ENCODE measurements around the gene VWA1.
"Not testable (repeated sequence)": the region's sequence is repeated elsewhere in the genome, so short reads cannot be mapped to it uniquely, and the experiment has no call there.

VWA1 gene

DNA sequence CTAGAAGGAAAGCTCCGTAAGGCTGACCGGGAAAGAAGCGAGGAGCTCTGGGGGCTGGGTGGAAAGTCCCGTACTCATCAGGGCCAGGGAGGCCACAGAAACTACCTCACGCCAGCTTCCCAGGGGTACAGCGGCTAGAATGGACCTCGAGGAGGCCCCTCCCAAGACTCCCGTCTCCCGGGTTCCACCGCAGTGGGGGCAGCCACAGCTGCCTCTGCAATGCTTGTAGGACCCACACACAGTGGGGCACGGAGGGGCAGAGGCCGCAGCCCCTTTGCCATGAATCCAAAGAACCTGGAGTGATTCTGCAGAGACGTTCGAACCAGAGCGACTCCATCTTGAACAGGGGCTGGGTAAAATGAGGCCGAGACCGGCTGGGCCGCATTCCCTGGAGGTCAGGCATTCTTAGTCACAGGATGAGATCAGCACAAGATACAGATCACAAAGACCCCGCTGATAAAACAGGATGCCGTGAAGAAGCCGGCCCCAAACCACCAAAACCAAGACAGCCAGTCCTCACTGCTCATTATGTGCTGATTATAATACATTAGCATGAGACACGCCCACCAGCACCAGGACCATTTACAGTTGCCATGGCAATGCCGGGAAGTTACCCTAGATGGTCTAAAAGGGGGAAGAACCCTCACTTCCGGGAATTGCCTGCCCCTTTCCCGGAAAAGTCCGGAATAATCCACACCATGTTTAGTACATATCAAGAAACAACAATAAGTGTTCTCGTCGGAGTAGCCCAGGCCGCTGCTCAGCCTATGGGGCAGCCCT lies 12.8 kb upstream of the VWA1 start:
- peak; percentile 93 for DNase-seq (ENCODE audit: low read depth, low spot score)

DNA sequence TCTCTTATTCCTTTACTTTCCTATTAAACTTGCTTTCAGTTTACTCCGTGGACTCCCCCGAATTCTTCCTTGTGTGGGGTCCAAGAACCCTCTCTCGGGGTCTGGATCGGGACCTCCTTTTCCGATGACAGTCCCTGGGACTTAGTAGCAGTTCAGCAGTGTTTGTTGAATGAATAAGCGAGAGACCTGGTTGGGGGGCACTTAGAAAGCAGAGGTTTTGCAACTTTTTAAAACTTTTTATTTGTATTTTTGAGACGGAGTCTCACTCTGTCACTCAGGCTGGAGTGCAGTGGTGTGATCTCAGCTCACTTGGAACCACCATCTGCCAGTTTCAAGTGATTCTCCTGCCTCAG lies 12.3 kb upstream of the VWA1 start:
- no peak for DNase-seq (ENCODE audit: low read depth, low spot score)

DNA sequence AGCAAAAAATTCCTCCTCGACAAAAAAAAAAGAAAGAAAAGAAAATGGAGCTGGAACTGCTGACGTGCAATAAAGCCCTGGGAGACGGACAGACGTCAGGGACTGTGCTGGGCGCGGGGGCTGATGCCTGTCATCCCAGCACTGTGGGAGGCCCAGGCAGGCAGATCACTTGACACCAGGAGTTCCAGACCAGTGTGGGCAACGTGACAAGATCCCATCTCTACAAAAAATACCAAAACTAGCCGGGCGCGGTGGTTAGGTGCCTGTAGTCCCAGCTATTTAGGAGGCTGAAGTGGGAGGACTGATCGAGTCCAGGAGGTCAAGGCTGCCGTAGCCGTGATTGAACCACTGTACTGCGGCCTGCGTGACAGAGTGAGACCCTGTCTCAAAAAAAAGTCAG lies 10.8 kb upstream of the VWA1 start:
- DNase-seq (ENCODE audit: low read depth, low spot score): no peak

DNA sequence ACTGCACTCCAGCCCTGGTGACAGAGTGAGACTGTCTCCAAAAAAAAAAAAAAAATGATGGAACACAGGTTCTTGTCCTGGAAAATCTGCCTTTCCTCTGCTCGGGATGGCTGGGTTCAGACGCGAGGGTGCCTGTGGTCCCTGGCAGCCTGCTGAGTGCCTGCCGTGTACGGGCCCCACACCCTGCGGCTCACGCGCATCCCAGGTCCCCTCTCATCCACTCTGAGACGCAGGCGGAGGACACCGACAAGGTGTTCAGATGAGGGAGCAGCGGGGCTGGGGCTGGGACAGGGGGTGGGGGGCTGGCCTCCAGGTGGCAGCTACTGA lies 10.1 kb upstream of the VWA1 start:
- DNase-seq (ENCODE audit: low read depth, low spot score): no peak

DNA sequence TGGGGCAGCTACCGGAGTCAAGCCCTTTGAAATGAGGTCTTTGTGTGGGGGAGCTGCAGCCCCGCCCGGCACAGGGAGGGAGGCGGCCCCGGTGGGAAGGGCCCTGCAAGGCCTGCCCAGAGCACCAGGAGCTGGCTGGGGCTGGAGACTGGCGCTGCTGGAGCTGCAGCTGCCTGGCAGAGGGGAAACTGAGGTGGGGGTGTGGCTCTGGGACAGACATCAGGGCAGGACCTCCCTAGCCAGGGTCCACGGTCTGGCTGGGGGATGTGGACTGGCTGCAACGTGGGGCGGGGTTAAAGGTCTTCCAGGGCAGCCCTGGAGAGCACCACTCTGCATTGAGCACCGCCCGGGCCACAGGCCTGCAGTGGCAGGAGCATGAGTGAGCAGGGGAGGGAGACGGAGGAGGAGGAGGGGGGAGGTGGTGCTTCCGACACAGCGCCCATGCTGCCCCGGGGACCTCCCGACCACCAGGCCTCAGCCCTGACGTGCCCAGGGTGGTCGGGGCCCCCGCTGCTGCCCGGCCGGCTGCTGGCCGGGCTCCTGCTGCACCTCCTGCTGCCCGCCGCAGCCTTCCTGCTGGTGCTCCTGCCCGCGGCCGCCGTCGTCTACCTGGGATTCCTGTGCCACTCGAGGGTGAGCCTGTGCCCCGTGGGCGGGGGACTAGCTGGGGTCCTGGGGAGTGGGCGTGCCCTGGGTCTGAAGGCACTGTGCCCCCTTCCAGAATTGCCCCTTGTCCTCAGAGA lies 9.6 kb upstream of the VWA1 start:
- DNase-seq (ENCODE audit: low read depth, low spot score): no peak

DNA sequence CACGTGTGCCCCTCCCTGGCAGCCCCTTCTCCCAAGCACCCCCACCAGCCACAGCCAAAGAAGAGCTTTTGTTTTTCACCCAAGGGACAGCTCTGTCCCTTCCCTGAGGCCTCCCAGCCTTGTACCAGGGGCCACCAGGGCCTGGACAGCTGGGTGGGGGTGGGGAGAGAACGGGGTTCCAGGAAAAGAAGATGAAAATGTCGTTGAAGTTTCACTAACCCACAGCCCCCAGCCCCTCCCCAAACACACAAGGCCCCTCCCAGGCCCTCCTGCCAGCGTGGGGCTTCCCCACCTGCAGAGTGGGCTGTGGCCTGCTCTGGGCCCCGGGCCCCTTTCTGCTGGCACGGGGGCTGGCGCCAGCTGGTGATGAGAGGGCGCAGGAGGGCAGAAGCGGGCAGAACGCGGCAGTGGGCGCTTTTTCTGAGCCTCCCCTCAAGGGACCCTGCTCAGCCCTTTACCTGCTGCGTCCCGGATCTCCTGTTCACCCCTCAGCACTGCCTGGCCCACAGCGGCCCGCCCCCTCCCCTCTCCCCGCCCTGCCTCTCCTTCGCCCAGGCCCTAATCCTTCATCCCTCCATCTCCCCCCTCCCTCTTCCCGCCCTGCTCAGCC lies 8.9 kb upstream of the VWA1 start:
- peak; percentile 16 for DNase-seq (ENCODE audit: low read depth, low spot score)

DNA sequence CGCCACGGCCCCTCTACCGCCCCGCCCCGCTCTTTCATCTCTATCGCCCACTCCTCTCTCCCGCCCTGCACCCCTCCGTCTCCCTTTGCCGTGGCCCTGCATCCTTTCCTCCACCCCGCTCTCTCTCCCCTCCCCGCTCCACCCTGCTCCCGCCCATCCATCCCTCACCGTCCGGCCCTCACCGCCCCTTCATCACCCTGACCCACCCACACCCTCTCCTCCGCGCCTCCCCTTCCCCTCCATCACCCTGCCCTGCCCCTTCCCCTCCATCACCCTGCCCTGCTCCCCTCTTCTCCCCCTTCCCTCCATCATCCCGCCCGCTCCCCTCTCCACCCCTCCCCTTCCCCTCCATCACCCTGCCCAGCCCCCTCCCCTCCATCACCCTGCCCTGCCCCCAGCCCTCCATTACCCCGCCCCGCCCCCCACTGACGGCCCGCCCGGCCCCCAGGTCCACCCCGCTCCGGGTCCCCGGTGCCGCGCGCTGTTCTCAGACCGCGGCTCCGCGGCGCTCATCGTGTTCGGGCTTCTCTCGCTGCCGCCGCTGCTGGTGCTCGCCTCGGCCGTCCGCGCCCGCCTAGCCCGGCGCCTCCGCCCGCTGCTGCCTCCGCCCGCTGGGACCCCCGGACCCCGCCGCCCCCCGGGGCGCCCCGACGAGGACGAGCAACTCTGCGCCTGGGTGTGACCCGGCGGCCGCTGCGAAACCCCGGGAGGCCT lies 8.2 kb upstream of the VWA1 start:
- no peak for DNase-seq (ENCODE audit: low read depth, low spot score)

DNA sequence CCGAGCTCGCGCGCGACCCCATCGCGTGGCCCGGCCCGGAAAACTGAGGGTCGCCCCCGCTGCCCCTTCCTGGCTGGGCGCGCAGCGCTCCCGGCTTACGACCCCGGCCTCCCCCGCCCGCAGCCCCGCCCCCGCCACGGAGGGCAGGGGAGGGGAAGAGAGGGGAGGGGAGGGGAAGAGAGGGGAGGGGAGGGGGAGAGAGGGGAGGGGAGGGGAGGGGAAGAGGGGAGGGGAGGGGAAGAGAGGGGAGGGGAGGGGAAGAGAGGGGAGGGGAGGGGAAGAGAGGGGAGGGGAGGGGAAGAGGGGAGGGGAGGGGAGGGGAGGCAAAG lies 7.7 kb upstream of the VWA1 start:
- DNase-seq (ENCODE audit: low read depth, low spot score): no peak

DNA sequence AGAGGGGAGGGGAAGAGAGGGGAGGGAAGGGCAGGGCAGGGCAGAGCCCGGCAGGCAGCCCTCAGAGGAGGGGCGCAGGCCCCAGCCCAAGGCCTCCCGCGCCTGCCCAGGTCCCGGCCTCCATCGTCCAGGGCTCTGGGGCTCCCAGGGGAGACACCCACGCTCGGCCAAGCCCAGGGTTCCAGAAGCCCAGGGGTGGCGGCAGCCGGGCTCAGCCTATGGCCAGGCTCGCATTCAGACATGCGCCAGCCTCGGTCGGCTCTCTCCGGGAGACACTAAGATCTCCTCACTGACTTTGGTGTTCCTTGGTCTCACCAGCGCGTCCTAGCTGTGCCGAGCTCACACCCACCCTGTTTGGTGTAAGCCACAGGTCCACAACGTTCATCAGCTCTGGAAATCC lies 7.3 kb upstream of the VWA1 start:
- DNase-seq (ENCODE audit: low read depth, low spot score): no peak

DNA sequence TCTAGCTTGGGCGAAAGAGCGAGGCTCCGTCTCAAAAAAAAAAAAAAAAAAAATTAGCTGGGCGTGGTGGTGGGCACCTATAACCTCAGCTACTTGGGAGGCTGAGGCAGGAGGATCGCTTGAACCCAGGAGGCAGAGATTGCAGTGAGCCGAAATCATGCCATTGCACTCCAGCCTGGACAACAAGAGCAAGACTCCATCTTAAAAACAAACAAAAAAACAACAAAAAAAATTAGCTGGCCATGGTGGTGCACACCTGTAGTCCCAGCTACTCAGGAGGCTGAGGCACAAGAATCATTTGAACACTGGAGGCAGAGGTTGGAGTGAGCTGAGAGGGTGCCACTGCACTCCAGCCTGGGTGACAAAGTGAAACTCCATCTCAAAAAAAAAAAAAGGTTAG lies 6.5 kb upstream of the VWA1 start:
- DNase-seq (ENCODE audit: low read depth, low spot score): not testable (repeated sequence)

DNA sequence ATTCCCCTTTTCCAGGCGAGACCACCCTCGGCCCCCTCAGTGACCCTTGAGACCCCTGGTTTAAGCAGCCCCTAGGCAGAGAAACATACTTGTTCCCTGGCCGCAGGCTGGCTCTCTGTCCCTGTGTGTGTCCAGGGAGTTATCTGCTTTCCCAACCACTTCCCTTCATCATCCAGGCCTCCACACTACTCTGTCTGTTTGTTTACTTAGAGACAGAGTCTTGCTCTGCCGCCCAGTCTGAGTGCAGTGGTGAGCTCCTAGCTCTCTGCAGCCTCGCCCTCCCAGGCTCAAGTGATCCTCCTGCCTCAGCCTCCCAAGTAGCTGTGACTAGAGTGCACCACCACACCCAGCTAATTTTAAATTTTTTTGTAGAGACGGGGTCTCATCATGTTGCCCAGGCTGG lies 5.8 kb upstream of the VWA1 start:
- no peak for DNase-seq (ENCODE audit: low read depth, low spot score)

DNA sequence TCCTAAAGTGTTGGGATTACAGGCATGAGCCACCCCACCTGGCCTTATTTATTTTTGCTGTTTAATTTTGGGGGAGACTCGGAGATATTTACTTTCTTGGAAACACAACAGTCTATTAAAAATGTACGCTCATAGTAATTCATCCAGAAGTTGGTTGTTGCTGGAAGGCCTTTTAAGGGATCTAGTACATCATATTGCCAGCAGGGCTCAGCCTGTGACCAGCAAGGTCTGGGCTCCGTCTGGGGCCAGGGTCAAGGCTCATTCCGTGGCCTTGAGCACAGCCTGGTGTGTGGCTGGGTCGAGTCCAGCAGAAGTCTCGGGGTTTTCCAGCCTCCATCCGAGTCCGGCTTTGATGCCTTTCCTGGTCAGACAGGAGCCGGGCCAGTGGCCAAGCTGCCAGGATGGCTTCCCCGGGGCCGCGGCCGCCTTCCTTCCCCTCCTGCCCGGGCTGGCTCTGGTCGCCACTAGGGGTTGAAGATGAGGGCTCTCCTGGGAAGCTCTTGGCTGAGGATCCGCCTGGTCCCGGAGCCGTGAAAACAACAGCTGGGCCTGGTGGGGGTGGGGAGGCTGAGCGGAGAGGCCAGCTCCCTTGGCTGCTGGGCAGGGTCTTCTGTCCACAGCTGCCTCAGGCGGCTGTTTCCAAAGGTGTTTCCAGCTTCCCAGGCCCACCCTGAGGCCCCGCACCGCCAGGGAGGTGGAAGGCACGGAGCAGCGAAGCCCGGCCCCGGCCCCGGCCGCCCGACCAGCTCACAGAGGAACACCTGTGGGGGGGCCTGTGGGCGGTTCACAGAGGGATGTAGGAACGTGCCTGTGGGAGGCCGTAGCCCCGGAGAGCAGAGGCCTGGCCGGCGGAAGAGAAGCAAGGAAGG lies 5.1 kb upstream of the VWA1 start:
- peak; percentile 86 for DNase-seq (ENCODE audit: low read depth, low spot score)

DNA sequence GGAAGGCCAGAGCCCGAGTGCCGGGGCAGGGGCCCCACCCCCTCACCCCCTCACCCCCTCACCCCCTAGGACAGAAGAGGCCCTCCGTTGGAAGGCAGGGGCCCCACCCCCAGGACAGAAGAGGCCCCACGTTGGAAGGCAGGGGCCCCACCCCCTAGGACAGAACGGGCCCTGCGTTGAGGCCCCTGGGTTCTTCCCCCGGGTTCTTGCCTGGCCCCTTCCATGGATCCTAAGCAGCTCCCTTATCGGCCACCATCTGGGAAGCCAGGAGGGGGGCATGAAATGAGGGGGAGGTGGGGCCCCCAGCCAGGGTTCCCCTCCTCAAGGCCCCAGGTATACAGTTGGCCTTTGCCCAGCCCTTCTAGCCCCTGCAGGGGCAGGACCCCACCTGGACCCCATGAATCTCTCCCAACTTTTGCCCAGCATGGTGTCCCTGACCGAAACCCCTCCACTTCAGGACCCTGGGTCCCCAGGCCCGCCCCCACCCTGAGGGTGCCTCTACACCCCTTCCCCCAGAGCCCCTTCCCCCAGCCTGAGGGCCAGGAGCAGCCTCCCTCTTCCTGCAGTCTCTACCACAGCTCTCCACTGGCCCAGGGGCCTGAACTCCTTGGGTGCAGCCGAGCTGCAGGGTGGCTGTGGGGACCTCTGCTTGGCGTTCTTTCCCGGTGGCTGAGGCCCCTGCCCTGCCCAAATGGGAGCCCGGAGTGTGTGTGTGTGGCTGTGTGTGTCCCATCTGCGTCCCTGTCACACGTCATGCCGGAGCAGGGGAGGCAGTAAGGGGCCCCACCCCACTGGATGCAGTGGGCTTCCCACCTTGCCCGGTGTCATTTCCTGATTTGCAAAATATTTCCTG lies 4.3 kb upstream of the VWA1 start:
- DNase-seq (ENCODE audit: low read depth, low spot score): no peak

DNA sequence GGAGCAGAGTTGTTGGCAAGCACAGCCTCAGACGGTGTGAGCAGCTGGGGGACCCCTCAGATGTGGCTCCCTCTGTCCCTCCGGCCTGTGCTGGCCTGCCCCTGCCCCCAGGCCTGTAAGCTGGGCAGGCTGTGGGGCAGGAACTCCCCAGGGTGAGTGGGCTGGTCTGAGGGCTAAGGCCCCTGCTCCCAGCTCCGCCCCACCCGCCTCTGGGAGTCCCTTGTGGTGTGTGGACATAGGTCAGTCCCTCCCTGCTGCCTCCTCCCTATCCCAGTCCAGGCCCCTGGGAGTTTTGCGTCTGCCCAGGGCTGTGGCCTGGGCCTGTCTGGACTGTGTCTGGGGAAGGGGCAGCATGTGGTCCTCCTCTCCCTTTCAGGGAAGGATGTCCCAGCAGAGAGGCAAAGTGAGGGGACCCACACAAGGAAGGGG lies 3.6 kb upstream of the VWA1 start:
- peak; percentile 73 for DNase-seq (ENCODE audit: low read depth, low spot score)

DNA sequence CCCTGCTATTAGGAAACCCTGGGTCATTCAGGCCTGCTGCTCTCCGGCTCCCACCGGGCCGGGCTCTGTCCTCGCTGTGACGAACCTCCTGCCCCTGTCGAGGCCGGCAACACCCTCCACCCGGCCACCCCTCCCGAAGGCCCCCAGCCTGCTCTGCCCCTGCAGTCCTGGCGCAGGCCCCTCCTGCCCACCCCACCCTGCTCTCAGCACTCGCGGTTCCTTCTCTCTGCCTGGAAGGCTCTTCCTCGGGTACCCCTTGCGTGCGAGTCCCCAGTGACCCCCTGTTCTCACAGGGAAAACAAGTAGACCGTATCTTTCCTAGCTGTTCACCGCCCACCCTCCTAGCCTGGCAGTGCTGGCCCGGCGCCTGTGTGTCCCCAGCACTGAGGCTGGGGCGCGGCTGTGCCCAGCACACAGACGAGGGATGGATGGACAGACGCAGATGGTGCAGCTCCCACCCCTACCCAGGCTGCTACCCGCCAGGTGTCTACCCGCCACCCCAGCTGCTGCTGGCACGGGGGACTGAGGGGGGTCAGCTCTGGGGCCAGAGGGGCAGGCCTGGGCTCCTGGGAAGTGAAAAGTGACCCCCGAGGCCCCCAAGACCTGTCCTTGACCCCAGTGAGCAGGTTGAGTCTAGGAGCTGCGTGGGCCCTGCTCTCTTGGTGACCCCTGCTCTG lies 3.1 kb upstream of the VWA1 start:
- DNase-seq (ENCODE audit: low read depth, low spot score): no peak

DNA sequence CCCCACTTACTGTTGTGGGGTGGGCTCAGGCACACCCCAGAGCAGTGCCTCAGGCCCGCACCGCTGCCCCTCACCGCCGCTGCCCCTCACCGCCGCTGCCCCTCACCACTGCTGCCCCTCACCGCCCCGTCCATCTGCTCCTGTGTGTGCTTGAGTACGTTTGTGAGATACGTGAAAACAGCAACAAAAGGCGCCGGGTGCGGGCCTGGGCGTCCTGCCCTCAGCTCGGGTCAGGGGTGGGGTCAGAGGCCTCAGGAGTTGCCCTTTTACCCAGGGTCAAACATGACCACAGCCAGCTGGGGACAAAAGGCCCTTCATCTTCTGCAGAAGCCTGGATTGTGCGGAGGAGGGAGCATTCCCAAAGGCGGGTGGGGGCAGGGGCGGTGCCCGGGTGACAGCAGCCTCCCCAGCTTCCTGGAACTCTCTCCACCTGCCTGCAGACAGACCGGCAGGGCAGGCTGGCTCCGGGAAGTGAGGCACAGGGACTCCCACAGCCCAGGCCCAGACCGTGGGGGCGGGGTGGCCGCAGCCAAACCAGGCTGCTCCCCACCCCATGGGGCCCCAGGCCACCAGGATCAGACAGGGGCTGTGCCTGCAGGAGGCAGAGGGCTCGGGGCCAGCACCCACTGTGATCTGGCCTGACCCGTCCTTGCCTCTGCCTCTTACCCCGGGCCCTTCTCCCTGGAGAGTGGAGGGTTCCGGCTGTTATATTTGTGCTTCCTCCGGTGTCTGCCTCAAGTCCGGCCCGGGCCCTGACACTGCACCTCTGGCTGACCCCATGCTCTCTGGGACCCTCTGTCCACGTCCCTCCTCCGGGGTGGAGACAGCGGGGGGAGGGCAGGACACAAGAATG lies 2.3 kb upstream of the VWA1 start:
- peak; percentile 93 for DNase-seq (ENCODE audit: low read depth, low spot score)

DNA sequence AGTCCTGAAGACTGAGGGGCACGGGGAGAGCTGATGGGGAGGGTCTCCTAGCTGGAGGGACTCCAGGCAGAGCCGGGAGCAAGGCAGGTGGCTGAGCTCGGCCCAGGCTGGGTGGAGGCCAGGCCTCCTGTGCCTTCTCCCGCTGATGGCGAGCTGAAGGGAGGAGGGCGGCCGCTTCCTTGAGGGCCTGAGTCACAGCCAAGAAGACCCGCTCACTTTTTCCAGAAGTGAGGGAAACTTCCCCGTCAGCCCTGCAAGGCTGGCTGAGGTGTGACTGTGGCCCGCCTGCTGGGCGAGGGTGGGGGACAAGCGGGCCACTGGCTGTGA lies 1.7 kb upstream of the VWA1 start:
- peak; percentile 62 for DNase-seq (ENCODE audit: low read depth, low spot score)

DNA sequence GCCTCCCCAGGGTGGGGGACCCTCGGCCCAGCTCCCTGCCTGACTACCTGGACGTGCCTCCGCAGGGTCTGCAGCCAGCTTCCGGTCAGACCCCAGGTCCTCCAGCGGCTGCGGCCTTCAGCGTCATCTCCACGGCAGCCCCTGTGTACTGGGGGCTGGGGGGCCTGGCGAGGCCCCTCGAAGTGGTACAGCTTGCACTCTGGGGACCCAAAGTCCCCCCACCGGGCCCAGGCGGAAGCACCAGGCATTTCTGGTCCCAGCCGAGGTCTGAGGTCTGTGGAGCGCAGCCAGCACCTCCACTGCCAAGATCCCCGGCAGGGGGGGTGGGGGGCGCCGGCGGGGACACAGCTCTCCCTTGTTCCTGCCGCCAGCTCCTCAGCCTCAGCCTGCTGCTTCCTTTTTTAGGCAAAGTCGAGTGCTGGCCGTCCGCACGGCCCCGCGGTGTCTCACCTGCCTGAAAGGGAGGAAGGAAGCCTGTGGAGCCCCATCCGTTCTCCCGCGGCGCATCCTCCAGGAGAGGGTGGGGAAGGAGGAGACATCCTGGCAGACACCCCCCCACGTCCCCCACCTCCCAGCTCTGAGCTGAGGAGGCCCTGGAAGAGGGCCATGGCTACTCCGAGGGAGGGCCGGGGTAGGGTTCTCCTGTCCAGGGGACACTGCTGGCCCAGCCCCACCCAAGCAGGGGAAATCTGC lies 1.2 kb upstream of the VWA1 start:
- DNase-seq (ENCODE audit: low read depth, low spot score): peak; percentile 60

DNA sequence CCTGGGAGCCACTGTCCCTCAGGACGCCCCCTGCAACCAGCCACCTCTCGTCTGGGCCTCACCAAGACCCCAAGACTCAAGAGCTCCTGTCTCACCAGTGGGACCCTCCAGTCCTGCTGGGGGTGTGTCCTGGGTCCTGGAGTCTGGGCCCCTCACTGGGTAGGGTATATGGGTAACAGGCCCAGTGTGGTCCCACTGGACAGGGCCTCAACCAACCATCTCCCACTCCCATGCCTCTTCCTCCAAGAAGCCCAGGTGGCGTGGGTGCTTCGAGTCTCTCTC lies 725 bp upstream of the VWA1 start:
- DNase-seq (ENCODE audit: low read depth, low spot score): no peak
